ENCODE data around the gene SLC39A9.

The SLC39A9 gene

DNA sequence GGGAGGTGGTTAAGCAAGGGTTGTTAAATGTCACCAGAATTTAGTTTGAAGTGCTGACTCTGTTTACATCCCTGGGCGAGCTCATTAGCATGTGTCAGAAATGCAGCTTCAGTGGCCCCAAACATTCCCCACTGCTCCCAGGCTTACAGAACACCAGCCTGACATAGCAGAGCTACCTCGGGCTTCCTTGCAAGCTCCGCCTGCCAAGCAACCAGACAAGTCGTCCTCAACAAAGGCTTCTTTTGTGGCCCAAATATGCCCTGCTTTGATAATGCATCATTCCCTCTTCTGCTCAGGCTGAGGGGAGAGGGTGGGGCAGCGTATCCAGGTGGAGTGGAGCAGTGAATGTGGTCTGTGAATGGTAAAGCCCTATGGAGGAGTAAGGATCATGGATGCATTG lies 28.4 kb upstream of the SLC39A9 start:
- Histone ChIP-seq H3K9me3 (ENCODE audit: insufficient read depth, low read length) (no peaks in the 10 kb centered on the region), H3K27me3 (ENCODE audit: insufficient read depth, insufficient read length) (no peaks in the 10 kb centered on the region), H3K4me1 (ENCODE audit: insufficient read depth, insufficient read length) (no peaks in the 10 kb centered on the region), H3K4me3 (ENCODE audit: insufficient read length, low read depth) (no peak overlapping the region), H3K36me3 (ENCODE audit: insufficient read depth, insufficient read length, low read length) (peaks cover 9% of the 10 kb centered on the region), H3K9ac (ENCODE audit: insufficient read length, low read depth) (no peak overlapping the region)
- TF ChIP-seq YY1 (IDR thresholded peaks at IDR 0.05; ENCODE audit: insufficient read depth, insufficient read length) (no peak), ZNF274 (IDR thresholded peaks at IDR 0.05; ENCODE audit: low read depth, low read length) (no peak), SUZ12 (IDR thresholded peaks at IDR 0.05; ENCODE audit: extremely low read depth, insufficient read depth, insufficient read length) (no peak)
- no peak for DNase-seq (ENCODE audit: low read depth, low spot score)

GRCh38 chr14:69372146-69372545 lies 26.3 kb upstream of the SLC39A9 start:
- no peak for TF ChIP-seq SUZ12 (IDR thresholded peaks at IDR 0.05; ENCODE audit: extremely low read depth, insufficient read depth, insufficient read length)
- TF ChIP-seq ZNF274 (IDR thresholded peaks at IDR 0.05; ENCODE audit: low read depth, low read length): no peak
- no peak for TF ChIP-seq YY1 (IDR thresholded peaks at IDR 0.05; ENCODE audit: insufficient read depth, insufficient read length)
- no peaks in the 10 kb centered on the region for H3K4me1 ChIP-seq (ENCODE audit: insufficient read depth, insufficient read length)
- no peaks in the 10 kb centered on the region for H3K9me3 ChIP-seq (ENCODE audit: insufficient read depth, low read length)
- peaks cover 23% of the 10 kb centered on the region for H3K36me3 ChIP-seq (ENCODE audit: insufficient read depth, insufficient read length, low read length)
- DNase-seq (ENCODE audit: low read depth, low spot score): no peak
- H3K9ac ChIP-seq (ENCODE audit: insufficient read length, low read depth): no peak overlapping the region
- H3K27me3 ChIP-seq (ENCODE audit: insufficient read depth, insufficient read length): no peaks in the 10 kb centered on the region
- H3K4me3 ChIP-seq (ENCODE audit: insufficient read length, low read depth): no peak overlapping the region

DNA sequence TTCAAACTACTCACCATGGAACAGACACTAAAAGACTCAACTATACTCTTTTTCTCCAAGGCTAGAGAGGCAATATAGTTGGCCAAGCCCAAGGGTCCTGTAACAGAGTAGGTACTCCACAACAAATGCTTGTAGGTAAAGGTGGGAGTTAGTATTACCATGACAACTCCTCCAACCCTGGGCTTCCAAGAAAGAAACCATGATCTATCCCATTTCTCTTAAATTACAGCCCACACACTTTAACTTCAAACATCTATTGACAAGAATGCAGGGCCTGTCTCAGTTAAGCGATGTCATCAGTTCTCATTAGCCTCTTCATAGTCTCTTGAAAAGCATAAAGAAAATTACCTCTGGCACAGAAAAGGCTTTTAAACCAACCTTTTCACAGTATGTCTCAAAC lies 25.4 kb upstream of the SLC39A9 start:
- DNase-seq (ENCODE audit: low read depth, low spot score): no peak
- Histone ChIP-seq H3K4me1 (ENCODE audit: insufficient read depth, insufficient read length) (no peaks in the 10 kb centered on the region), H3K36me3 (ENCODE audit: insufficient read depth, insufficient read length, low read length) (peaks cover 29% of the 10 kb centered on the region), H3K4me3 (ENCODE audit: insufficient read length, low read depth) (no peak overlapping the region), H3K9me3 (ENCODE audit: insufficient read depth, low read length) (no peaks in the 10 kb centered on the region), H3K27me3 (ENCODE audit: insufficient read depth, insufficient read length) (no peaks in the 10 kb centered on the region), H3K9ac (ENCODE audit: insufficient read length, low read depth) (no peak overlapping the region)
- TF ChIP-seq YY1 (IDR thresholded peaks at IDR 0.05; ENCODE audit: insufficient read depth, insufficient read length): no peak
- no peak for TF ChIP-seq SUZ12 (IDR thresholded peaks at IDR 0.05; ENCODE audit: extremely low read depth, insufficient read depth, insufficient read length)
- no peak for TF ChIP-seq ZNF274 (IDR thresholded peaks at IDR 0.05; ENCODE audit: low read depth, low read length)

- no peaks in the 10 kb centered on the region for H3K27me3 ChIP-seq (ENCODE audit: insufficient read depth, insufficient read length)
- no peak overlapping the region for H3K4me3 ChIP-seq (ENCODE audit: insufficient read length, low read depth)
- no peak for DNase-seq (ENCODE audit: low read depth, low spot score)
- no peak overlapping the region for H3K9ac ChIP-seq (ENCODE audit: insufficient read length, low read depth)
- H3K4me1 ChIP-seq (ENCODE audit: insufficient read depth, insufficient read length): no peaks in the 10 kb centered on the region
- no peak for TF ChIP-seq YY1 (IDR thresholded peaks at IDR 0.05; ENCODE audit: insufficient read depth, insufficient read length)
- no peak for TF ChIP-seq ZNF274 (IDR thresholded peaks at IDR 0.05; ENCODE audit: low read depth, low read length)
- TF ChIP-seq SUZ12 (IDR thresholded peaks at IDR 0.05; ENCODE audit: extremely low read depth, insufficient read depth, insufficient read length): no peak
- H3K36me3 ChIP-seq (ENCODE audit: insufficient read depth, insufficient read length, low read length): peaks cover 39% of the 10 kb centered on the region
- no peaks in the 10 kb centered on the region for H3K9me3 ChIP-seq (ENCODE audit: insufficient read depth, low read length)
Observed at GRCh38 chr14:69374235-69374634, 24.3 kb upstream of the SLC39A9 start.

DNA sequence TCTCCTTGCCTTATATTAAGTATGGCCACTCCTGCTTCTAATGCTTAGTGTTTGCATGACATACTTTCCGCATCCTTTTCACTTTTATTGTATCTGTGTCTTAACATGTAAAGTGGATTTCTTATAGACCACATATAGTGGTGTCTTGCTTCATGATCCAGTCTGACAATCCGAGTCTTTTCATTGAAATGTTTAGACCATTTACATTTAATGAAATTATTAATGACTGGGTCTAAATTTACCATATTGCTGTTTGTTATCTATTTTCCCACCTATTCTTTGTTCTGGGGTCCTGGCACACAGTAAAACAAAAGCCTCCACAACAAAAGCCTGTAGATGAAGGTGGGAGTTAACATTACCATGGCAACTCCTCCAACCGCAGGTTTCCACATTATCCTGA lies 23.3 kb upstream of the SLC39A9 start:
- H3K9me3 ChIP-seq (ENCODE audit: insufficient read depth, low read length): no peaks in the 10 kb centered on the region
- no peaks in the 10 kb centered on the region for H3K4me1 ChIP-seq (ENCODE audit: insufficient read depth, insufficient read length)
- peaks cover 46% of the 10 kb centered on the region for H3K36me3 ChIP-seq (ENCODE audit: insufficient read depth, insufficient read length, low read length)
- no peak for DNase-seq (ENCODE audit: low read depth, low spot score)
- no peak overlapping the region for H3K9ac ChIP-seq (ENCODE audit: insufficient read length, low read depth)
- H3K27me3 ChIP-seq (ENCODE audit: insufficient read depth, insufficient read length): no peaks in the 10 kb centered on the region
- H3K4me3 ChIP-seq (ENCODE audit: insufficient read length, low read depth): no peak overlapping the region
- TF ChIP-seq ZNF274 (IDR thresholded peaks at IDR 0.05; ENCODE audit: low read depth, low read length) (no peak), SUZ12 (IDR thresholded peaks at IDR 0.05; ENCODE audit: extremely low read depth, insufficient read depth, insufficient read length) (no peak), YY1 (IDR thresholded peaks at IDR 0.05; ENCODE audit: insufficient read depth, insufficient read length) (no peak)

DNA sequence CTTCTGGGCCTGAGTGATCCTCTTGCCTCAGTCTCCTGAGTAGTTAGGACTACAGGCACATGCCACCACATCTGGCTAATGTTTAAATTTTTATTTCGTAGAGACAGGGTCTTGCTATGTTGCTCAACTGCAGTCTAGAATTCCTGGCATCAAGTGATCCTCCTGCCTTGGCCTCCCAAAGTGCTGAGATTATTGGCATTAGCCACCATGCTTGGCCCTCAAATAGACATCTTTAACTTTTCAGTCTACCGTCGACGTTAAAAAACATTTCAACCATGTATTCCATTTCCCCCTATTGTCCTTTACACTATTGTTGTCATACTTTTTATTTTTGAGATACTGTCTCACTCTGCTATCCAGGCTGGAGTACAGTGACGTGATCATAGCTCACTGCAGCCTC lies 22.8 kb upstream of the SLC39A9 start:
- TF ChIP-seq SUZ12 (IDR thresholded peaks at IDR 0.05; ENCODE audit: extremely low read depth, insufficient read depth, insufficient read length) (no peak), ZNF274 (IDR thresholded peaks at IDR 0.05; ENCODE audit: low read depth, low read length) (no peak), YY1 (IDR thresholded peaks at IDR 0.05; ENCODE audit: insufficient read depth, insufficient read length) (no peak)
- H3K9me3 ChIP-seq (ENCODE audit: insufficient read depth, low read length): no peaks in the 10 kb centered on the region
- H3K9ac ChIP-seq (ENCODE audit: insufficient read length, low read depth): no peak overlapping the region
- H3K4me1 ChIP-seq (ENCODE audit: insufficient read depth, insufficient read length): no peaks in the 10 kb centered on the region
- H3K27me3 ChIP-seq (ENCODE audit: insufficient read depth, insufficient read length): no peaks in the 10 kb centered on the region
- DNase-seq (ENCODE audit: low read depth, low spot score): no peak
- no peak overlapping the region for H3K4me3 ChIP-seq (ENCODE audit: insufficient read length, low read depth)
- H3K36me3 ChIP-seq (ENCODE audit: insufficient read depth, insufficient read length, low read length): peaks cover 51% of the 10 kb centered on the region

DNA sequence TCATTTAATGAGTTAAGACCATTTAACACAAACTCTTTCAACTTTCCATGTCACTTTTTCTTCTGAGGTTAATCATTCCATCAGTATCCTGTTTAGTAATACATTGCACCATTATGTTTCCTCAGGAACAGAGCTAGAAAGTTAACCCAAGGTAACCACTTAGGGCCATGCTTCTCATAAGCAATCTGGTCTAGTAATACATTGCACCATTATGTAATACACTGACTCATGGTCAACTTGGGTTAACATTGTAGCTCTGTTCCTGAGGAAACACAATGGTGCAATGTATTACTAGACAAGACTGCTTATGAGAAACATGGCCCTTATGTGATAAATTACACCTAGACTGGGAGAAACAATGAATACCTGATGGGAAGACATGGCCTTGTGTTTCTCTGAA lies 22.1 kb upstream of the SLC39A9 start:
- Histone ChIP-seq H3K4me3 (ENCODE audit: insufficient read length, low read depth) (no peak overlapping the region), H3K9me3 (ENCODE audit: insufficient read depth, low read length) (no peaks in the 10 kb centered on the region), H3K9ac (ENCODE audit: insufficient read length, low read depth) (no peak overlapping the region), H3K36me3 (ENCODE audit: insufficient read depth, insufficient read length, low read length) (peaks cover 52% of the 10 kb centered on the region), H3K4me1 (ENCODE audit: insufficient read depth, insufficient read length) (no peaks in the 10 kb centered on the region), H3K27me3 (ENCODE audit: insufficient read depth, insufficient read length) (no peaks in the 10 kb centered on the region)
- DNase-seq (ENCODE audit: low read depth, low spot score): no peak
- TF ChIP-seq SUZ12 (IDR thresholded peaks at IDR 0.05; ENCODE audit: extremely low read depth, insufficient read depth, insufficient read length) (no peak), YY1 (IDR thresholded peaks at IDR 0.05; ENCODE audit: insufficient read depth, insufficient read length) (no peak), ZNF274 (IDR thresholded peaks at IDR 0.05; ENCODE audit: low read depth, low read length) (no peak)

GRCh38 chr14:69378274-69378673 lies 20.2 kb upstream of the SLC39A9 start:
- TF ChIP-seq YY1 (IDR thresholded peaks at IDR 0.05; ENCODE audit: insufficient read depth, insufficient read length) (no peak), SUZ12 (IDR thresholded peaks at IDR 0.05; ENCODE audit: extremely low read depth, insufficient read depth, insufficient read length) (no peak), ZNF274 (IDR thresholded peaks at IDR 0.05; ENCODE audit: low read depth, low read length) (no peak)
- no peaks in the 10 kb centered on the region for H3K4me1 ChIP-seq (ENCODE audit: insufficient read depth, insufficient read length)
- no peaks in the 10 kb centered on the region for H3K27me3 ChIP-seq (ENCODE audit: insufficient read depth, insufficient read length)
- no peak overlapping the region for H3K4me3 ChIP-seq (ENCODE audit: insufficient read length, low read depth)
- no peak overlapping the region for H3K9ac ChIP-seq (ENCODE audit: insufficient read length, low read depth)
- H3K9me3 ChIP-seq (ENCODE audit: insufficient read depth, low read length): no peaks in the 10 kb centered on the region
- DNase-seq (ENCODE audit: low read depth, low spot score): no peak
- H3K36me3 ChIP-seq (ENCODE audit: insufficient read depth, insufficient read length, low read length): peaks cover 64% of the 10 kb centered on the region
